ENCODE data around the gene RRP1B.

RRP1B gene

DNA sequence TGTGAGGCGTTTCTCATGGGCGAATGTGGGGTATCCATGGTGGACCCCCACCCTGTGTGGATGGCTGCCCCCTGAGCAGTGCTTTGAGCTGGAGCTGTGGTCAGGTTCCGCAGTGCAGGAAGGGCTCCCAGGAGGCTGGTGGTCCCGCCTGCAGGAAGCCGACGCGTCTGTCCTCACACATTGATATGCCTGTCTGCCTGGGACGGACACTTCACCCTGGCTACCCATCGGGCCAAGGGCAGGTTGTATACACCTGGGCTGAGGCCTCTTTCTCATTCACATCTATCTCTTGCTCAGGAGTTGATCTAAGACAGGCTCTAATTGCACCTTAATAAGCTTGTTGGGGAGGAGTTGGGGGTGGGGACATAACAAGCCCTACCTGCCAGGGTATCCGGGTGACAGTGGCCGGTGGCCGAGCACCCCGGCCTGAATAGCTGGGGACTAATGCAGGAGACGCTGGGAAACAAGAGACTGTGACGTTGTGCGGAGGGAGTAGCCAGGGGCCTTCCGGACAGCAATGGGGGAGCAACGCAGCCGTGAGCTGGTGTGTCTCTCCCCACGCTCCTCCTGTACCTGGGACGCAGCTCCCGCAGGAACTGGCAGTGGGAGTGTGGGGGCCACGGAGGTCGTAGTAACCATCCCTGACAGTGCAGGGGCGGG lies 81.3 kb downstream of the RRP1B start:
- peak; percentile 42 for DNase-seq (ENCODE audit: low spot score)

DNA sequence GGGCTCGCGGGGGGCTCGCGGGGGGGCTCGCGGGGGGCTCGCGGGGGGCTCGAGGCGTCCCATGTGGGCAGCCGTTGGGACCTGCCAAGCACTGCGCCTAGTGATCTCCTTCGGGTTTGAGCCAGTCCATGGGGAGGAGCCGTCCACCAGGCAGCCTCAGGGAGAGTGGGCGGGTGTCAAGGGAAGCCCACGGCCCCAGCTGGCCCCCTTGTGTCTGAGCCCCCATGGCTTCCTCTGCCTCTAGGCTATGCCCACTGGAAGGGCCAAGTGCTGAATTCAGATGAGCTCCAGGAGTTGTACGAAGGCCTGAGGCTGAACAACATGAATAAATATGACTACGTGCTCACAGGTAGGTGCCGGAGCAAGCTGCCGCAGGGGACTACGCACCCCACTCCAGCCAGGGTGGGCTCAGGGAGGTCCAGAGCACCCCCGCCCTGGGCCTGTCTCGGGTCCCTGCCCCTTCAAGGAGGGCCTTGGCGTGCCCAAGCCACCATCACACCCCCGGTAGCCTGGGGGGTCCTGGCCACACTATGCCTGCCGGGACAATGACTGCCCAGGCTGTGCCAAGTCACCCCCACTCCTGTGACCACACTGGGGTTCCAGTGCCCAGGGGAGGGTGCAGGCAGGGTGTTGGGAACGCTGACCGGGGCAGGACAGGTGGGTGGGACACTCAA lies 82.2 kb downstream of the RRP1B start:
- no peak for DNase-seq (ENCODE audit: low spot score)

DNA sequence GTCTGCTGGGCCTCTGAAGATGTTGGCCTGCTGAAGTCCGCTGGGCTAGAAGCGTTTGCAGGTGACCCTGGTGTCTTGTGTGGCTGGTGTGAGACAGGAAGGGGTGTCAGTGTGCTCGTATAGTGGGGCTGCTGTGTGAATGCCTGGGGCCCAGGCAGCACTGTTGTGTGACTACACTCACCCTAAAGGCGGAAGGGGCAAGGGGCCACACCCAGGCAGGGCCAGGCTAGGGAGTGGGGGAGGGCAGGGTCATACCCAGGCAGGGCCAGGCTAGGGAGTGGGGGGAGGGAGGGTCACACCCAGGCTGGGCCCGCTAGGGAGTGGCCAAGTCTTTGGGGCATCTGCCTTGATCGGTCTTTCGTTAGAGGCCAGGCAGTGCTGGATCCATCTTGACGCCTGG lies 84.6 kb downstream of the RRP1B start:
- DNase-seq (ENCODE audit: low spot score), result no peak

DNA sequence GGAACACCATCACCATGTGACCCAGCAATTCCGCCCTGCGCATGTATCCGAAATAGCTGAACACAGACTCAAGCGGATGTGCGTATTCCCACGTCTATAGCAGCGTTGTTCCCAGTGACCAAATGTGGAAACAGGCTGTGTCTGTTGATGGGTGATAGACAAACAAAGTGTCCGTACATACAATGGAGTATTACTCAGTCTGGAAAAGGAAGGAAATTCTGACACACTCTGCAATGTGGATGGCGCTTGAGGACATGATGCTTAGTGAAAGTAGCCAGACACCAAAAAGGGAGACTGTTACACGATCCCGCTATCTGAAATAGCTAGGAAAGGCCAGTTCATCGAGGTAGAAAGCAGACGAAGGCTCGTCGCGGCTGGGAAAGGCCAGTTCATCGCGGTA lies 85.4 kb downstream of the RRP1B start:
- no peak for DNase-seq (ENCODE audit: low spot score)

Measured in kidney tubule cell (primary cell).